GM21576 (cell line): ENCODE measurements around the gene GJD3.
"Not testable (repeated sequence)": the region's sequence is repeated elsewhere in the genome, so short reads cannot be mapped to it uniquely, and the experiment has no call there.

ENCODE experiments used
- ATAC-seq: cut with Tn5 transposase; IDR thresholded peaks from one replicate; pipeline ENCODE4 v1.9.1; 2021; ENCODE audit warnings: mild to moderate bottlenecking, moderate library complexity; ENCODE audit not compliant: unreplicated experiment

The GJD3 gene

GRCh38 chr17:40364121-40364861 lies at the start of gene GJD3:
Gene GJD3 (minus strand): TSS chr17:40364737. CDS start chr17:40363815, 922 bp downstream.
- ATAC-seq = no peak

- ATAC-seq = not testable (repeated sequence)
Measured at GRCh38 chr17:40414312-40414711, 49.8 kb upstream of the GJD3 start.

- no peak for ATAC-seq
Measured at GRCh38 chr17:40412880-40413279, 48.3 kb upstream of the GJD3 start.

GRCh38 chr17:40411821-40412220 lies 47.3 kb upstream of the GJD3 start:
- ATAC-seq = no peak

GRCh38 chr17:40410082-40410481 lies 45.5 kb upstream of the GJD3 start:
- no peak for ATAC-seq

GRCh38 chr17:40409540-40409939 lies 45.0 kb upstream of the GJD3 start:
- not testable (repeated sequence) for ATAC-seq

GRCh38 chr17:40407460-40407859 lies 42.9 kb upstream of the GJD3 start:
- no peak for ATAC-seq

- no peak for ATAC-seq
Measured at GRCh38 chr17:40404003-40404402, 39.5 kb upstream of the GJD3 start.

- ATAC-seq = no peak
Measured at GRCh38 chr17:40402668-40403067, 38.1 kb upstream of the GJD3 start.

GRCh38 chr17:40399185-40399584 lies 34.6 kb upstream of the GJD3 start:
- ATAC-seq = no peak

GRCh38 chr17:40386555-40386954 lies 22.0 kb upstream of the GJD3 start:
- ATAC-seq = not testable (repeated sequence)

GRCh38 chr17:40382251-40382650 lies 17.7 kb upstream of the GJD3 start:
- no peak for ATAC-seq

GRCh38 chr17:40378966-40379365 lies 14.4 kb upstream of the GJD3 start:
- ATAC-seq = no peak

GRCh38 chr17:40377832-40378231 lies 13.3 kb upstream of the GJD3 start:
- ATAC-seq = no peak

GRCh38 chr17:40376541-40376940 lies 12.0 kb upstream of the GJD3 start:
- not testable (repeated sequence) for ATAC-seq

- not testable (repeated sequence) for ATAC-seq
Measured at GRCh38 chr17:40375786-40376185, 11.2 kb upstream of the GJD3 start.

GRCh38 chr17:40374821-40375498 lies 10.4 kb upstream of the GJD3 start:
- ATAC-seq = no peak

GRCh38 chr17:40373999-40374398 lies 9.5 kb upstream of the GJD3 start:
- no peak for ATAC-seq

GRCh38 chr17:40373324-40373723 lies 8.8 kb upstream of the GJD3 start:
- ATAC-seq = no peak

GRCh38 chr17:40372644-40373043 lies 8.1 kb upstream of the GJD3 start:
- ATAC-seq = not testable (repeated sequence)

GRCh38 chr17:40372031-40372430 lies 7.5 kb upstream of the GJD3 start:
- no peak for ATAC-seq

GRCh38 chr17:40371261-40371929 lies 6.9 kb upstream of the GJD3 start:
- ATAC-seq = no peak
